IPS DF 4.7 (cell line): Measurements from ENCODE around the gene VSIR.

Experiments
- DNase-seq: peaks from one replicate; pipeline ENCODE4 v3.0.0-alpha.2; 2013; ENCODE audit warnings: low spot score; ENCODE audit errors: extremely low read depth

The VSIR gene

DNA sequence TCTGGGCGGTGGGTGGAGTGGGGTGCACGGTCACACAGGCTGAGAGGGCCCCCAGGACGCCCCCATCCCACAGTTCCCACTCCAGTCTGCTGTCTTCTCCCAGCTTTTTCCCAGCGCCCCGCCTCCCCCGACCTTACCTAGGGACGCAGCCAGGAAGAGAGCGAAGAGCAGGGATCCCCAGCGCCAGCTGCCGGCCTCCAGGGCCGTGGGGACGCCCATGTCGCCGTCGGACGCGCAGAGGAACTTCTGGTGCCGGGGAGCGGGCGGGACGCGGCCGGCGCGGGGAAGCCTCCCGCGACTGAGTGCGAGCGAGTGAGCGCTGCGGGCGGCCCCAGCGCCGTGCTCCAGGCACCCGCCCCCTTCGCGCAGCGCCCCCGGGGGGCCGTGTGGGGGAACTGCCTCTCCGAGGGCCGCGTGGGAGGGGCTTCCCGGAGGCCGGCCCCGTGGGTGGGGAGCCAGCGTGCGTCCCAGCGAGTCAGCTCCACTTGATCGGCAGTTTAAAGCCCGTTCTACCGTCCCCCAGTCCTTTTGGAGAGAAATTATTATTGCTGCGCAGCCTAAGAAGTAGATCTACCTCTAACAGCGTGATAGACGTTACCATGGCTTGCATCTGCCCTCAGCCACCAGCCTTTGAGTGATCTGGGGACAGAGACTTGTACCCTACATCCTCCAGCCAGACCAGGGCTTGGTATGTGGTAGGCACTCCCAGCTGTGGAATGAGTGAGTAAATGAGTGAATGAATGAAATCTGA, at the start of gene VSIR:
TSS of gene VSIR (minus strand) at position 300 of the 751 bp plus-strand sequence. CDS start at position 219, 81 bp downstream.
- DNase-seq: no peak

DNA sequence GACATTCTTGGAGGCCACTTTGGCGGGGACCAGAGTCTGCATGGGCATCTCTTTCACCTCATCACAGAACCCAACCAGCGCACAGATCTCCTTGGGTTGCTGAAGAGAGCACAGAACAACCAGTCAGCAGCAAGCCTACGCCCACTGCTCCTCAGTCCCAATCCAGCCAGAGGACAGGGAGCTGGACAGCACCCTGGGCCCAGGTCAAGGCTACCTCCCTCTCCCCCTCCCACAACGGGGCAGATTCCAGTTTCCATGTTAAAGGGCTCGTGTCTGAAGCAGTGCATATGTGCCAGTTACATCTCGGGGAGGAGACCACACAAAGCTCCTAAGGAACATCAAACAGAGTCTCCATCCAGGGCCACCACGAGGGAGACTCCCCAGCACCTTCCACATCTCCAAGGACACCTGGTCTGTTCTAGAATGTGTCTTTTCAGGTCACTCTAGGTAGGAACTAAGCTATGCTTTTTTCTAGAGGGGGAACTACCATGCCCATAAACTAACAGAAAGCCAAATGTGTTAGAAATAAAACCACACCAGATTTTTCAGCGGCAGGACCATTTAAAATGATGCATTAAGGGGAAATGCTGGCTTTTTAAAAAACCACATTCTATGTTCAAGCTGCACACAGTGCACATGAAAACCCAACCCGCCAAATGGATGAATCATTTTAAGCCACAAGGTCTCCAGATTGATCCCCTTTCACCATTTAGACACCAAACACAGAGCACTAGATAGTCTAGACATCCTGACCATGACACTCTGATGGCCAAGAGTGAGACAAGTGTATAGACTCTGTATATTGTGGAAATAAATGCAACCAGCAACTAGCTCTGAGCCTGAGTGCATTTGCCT, 48.8 kb upstream of the VSIR start:
- DNase-seq: no peak

DNA sequence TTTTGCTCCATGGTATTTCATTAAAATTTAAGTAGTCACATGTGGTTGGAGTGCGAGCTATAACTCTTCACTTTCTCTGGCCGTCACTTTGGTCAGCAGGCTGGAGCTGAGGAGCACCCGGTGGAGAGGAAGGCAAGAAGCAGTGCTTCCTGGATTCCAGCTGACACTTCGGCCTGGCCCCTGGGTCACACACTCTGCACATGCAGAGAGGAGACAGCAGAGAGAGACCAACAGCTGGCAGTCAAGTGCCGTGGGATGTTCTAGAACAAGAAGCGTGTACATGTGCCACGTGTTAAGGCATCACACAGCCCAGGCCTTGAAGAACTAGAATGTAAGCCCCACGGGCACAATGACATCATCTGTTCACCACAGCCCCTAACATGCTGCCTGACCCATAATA, 47.6 kb upstream of the VSIR start:
- no peak for DNase-seq

DNA sequence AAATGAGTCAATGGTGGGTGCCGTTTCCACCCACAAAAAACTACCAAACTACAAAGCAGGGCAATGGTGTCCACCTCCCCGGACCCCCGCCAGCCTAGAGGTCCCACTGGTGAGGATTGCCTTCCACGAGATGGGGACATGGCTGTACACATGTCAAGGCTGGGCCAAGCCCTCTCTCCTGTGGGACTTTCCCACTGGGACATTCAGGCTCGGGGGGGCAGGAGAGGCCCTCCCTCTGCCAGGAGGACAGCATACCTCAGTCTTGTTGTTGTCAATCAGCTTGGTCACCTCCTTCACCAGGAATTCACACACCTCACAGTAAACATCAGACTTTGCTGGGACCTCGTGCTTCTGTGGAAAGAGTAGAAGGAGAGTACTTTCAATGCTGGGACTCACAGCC, 46.7 kb upstream of the VSIR start:
- no peak for DNase-seq

DNA sequence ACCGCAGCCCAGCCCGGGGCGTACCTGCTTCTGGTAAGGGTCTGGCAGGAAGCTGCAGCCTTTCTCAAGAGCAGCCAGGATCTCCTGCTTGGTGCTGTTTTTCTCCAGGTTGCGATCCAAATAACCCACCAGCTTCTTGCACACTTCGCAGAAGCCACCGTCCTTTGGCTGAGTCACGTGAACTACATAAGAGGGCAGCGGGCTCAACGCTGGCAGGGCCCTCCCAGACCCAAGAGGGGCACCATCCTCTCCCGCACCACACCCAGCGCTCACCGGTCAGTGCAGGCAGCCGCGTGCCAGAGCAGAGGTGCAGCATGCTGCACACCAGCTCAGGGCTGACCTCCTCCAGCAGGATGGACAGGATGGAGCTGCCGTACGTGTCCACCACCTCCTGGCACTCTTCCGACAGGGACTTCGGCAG, 46.1 kb upstream of the VSIR start:
- DNase-seq: no peak

DNA sequence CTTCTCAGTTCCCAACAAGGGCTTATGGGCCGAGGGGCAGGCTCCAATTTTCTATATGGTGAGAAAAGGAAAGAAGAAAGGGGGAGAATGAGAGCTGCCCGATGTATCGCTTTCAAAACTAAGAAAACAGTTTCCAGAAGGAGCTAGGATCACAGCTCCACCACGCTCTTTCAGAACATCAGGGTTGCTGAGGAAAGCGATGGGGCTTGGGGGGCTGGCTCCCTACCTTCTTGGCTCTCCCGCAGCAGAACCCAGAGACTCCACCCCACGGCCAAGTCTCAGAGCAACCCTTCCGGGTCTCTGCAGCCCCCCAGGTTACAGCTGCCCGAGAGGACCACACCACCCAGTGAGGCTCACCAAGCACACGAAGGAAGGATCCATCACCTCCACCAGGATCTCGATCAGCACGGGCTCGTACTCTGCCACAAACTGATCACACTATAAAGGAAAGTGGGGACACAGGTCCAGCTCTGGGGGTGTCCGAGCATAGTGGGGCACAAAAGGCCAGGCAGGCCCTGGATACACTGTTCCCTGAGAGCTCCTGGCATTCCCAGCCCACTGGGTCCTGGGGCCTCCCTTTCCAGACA, 45.4 kb upstream of the VSIR start:
- DNase-seq: no peak

DNA sequence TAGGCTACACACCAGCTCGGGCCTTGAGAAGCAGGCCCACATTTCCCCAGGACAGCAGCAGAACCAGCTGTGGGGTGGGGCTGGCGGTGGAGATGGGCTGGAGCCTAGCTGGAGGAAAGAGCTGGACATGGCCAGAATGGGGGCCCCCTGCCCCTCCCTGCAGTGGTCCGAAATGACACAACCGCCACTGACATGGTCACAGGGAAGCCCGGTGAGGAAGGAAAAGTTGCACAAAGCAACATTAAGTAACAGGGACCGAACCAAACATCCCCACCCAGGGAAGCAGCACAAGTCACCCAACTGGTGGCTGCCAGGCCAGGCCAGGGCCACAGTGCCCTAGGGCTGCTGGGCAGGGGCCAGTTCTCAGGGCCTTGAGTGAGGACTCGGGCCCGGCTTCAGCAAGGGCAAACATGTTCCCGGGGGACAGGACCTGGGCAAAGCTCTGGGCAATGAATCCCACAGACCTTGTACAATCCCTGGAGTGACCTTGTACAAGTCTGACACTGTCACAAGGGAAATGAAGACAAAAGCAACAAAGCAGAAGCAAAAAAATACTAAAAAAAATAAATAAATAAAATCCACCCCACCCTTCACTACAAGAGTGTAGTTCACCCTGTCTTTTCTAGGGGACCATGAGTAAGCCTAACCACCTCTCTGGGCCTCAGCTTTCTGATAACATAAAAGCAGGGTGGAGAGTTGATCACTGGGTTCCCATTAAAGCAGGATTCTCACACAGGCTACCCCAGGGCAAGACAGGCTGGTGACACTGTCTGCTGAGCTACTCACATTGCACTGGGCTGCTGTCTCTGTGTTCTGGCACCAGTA, 44.7 kb upstream of the VSIR start:
- no peak for DNase-seq

DNA sequence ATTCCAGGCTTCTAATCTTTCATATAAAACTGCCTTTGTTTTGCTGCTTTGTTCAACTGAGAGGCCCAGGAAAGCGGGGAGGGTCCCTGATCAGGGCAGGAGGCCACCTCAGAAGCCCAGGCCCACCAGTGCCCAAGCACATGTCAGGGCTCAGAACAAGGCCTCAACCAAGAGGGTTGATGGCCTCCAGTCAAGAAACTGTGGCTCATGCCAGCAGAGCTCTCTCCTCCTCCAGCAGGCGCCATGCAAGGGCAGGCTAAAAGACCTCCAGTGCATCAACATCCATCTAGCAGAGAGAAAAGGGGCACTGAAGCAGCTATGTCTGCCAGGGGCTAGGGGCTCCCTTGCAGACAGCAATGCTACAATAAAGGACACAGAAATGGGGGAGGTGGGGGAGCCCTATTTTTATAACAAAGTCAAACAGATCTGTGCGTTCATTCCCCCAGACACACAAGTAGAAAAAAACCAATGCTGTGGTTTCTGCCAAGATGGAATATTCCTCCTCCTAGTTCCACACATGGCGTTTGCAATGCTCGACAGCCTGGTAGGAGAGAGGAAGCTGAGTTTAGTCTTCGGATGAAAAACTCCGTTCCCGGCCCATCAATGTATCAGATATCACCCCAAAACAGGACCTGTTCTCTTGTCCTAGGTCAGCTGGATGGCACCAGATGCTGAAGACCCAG, 43.8 kb upstream of the VSIR start:
- DNase-seq: no peak

DNA sequence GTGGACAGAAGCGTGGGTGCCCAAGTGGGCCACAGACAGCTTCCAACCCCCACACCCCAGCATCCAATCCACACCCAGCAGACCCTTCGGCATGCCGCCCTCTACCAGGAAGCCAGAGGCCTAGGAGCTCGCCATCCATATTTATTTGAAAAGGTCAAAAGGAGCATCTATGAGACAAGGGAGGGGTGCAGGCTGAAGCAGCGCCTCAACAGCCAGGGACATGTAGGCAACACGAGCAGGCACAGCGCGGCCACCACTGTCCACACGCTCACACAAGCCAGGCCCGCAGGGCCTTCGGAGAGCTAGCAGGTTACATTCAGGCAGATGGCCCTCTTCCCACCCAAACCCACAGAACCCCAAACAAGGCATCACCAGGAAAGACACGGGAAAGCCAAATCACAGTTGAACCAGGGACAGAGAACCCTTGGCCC, 43.1 kb upstream of the VSIR start:
- DNase-seq: no peak

DNA sequence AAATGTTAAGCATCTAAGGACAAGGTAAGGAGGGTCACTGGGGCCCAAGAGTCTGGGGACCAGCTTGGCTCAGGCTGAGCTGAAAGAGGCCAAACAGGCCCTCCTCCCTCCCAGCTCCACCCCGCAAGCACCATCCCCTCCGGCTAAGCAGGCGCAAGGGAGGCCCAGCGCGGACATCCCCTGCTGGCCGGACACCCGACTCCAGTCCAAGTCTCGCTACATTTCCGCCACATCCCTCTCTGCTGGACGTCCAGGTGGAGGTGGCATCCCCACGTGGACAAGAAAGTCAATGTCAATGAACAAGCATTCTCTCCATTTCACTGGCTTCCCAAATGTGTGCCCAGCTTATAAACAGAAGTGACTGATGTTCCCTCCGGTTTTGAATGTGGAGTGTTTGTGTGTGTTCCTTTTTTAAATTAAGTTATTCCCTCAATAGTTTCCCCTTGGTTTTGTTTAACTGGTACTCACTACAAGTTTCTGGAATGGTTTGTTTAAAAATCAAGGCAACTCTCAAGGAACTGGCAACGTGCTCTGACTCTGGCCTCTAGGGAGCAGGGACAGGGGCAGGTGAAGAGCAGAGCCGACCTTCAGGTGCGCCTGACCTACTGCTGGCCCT, 42.3 kb upstream of the VSIR start:
- DNase-seq: no peak

DNA sequence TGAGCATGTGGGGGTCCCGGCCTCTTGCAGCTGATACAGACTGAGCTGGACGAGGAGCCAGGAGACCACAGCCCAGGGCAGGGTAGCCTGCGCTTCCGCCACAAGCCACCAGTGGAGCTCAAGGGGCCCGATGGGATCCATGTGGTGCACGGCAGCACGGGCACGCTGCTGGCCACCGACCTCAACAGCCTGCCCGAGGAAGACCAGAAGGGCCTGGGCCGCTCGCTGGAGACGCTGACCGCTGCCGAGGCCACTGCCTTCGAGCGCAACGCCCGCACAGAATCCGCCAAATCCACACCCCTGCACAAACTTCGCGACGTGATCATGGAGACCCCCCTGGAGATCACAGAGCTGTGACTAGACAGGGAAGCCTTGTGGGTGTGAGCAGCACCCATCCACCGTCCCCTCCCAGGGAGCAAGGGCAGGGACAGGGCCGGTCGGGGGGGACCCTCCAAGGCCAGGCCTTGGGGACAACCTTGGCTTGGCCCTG, 41.6 kb upstream of the VSIR start:
- no peak for DNase-seq

DNA sequence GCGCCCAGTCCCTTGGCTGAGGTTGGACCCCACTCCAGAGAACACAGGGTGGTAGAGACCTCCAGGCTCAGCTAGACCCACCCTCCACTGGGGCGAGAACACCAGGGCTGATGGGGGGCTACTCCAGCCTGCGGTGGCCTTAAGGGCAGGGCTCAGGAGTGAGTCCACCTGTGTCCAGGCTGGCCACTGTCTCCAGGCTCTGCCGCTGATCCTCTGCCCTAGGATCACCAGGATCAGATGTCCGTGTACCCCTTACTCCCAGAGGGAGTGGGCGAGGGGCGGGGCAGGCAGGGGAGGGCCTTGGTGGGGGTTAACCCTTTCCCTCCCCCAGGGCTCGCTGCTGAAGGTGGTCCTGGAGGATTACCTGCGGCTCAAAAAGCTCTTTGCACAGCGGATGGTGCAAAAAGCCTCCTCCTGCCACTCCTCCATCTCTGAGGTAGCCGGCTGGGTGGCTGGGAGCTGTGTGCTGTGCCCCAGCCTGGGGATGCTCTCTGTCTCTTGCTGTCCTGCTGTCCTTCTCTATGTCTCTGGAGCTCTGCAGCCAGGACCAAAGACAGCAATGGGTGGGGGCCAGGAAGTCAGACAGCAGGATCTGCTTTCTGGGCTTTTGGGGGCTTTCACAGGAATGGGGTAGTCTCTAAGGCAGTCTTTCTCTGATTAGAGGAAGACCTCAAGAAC, 39.7 kb upstream of the VSIR start:
- DNase-seq: no peak

DNA sequence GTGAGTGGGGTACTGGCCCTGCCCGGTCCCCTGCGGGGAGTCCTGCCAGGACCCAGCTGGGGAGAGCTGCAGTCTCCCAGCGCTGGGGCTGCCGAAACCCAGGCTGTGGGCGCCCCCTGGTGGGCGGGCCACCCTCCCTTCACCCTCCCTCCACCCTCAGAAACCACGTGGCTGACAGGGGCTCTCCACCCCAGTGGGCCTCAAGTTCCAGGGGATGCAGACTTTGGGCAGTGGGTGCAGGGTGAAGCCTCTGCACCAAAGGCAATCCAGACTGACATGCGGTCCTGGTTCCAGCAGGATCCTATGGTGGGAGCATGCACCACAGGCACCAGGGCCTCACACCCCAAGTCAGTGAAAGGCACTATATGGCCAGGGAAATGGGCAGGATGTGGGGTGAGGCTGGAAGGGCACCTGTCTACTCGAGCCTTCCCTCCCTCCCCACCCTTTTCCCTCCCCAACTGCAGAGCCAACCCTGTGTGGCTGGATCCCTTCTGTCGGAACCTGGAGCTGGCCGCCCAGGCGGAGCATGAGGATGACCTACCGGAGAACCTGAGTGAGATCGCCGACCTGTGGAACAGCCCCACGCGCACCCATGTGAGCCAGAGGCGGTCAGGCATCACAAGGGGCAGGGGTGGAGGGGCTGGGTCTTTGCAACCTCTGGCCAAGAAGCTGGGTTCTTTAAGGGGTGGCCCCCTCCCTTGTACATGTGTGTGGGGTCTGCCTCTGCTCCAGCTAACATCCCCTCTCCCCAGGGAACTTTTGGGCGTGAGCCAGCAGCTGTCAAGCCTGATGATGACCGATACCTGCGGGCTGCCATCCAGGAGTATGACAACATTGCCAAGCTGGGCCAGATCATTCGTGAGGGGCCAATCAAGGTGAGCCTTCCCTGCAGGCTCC, 38.9 kb upstream of the VSIR start:
- no peak for DNase-seq

DNA sequence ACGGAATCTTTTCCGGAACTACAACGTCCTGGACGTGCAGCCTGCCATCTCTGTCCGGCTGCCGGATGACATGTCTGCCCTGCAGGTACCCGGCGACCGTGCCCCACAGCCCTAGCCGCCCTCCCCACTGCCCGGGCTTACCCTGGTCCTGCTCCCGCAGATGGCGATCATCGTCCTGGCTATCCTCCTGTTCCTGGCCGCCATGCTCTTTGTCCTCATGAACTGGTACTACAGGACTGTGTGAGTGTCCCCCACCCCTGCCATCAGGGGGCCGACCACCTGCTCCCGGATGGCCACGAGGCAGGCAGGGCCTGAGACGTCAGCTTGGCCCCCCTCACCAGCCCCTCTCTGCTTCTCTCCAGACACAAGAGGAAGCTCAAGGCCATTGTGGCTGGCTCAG, 38.0 kb upstream of the VSIR start:
- no peak for DNase-seq

DNA sequence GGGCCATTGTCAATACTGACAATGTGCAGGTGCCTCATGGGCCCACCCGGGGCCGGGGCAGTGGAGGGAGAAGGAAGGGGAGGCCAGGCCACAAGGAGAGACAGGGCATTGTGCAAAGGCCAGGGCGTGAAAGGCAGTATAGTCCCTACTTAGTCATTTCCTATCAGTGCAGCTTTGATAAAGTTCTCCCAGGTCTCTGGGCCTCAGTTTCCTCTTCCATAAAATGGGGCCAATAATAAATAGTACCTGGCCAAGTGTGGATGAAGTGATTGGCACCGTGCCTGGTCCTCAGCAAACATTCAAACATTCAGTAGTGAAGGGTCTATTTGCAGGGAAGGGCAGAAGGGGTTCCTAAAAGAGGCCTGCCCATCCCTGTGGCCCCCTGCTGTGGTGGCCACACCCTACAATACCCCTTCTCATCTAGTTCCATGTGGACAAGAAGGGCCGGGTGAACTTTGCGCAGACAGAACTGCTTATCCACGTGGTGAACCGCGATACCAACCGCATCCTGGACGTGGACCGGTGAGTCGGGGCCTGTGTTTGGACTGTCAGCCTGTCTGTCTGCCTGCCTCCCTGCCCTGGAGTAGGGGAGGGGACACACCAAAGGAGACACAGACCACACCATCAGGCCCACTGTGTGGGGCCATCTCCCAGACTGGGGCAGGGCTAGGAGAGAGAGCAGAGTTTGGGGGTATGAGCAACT, 36.9 kb upstream of the VSIR start:
- DNase-seq: no peak

DNA sequence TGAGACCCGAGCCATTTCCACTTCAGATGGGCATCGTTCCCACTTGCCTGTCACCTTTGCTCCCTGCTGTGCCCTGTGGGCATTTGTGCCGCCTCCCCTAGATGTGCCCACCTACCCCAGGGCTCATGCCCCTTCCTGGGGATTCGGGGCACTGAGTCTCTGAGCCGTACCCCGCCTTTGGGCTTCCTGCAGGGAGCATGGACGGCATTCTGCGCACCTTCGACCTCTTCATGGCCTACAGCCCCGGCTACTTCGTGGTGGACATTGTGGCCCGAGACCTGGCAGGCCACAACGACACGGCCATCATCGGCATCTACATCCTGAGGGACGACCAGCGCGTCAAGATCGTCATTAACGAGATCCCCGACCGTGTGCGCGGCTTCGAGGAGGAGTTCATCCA, 36.3 kb upstream of the VSIR start:
- no peak for DNase-seq

DNA sequence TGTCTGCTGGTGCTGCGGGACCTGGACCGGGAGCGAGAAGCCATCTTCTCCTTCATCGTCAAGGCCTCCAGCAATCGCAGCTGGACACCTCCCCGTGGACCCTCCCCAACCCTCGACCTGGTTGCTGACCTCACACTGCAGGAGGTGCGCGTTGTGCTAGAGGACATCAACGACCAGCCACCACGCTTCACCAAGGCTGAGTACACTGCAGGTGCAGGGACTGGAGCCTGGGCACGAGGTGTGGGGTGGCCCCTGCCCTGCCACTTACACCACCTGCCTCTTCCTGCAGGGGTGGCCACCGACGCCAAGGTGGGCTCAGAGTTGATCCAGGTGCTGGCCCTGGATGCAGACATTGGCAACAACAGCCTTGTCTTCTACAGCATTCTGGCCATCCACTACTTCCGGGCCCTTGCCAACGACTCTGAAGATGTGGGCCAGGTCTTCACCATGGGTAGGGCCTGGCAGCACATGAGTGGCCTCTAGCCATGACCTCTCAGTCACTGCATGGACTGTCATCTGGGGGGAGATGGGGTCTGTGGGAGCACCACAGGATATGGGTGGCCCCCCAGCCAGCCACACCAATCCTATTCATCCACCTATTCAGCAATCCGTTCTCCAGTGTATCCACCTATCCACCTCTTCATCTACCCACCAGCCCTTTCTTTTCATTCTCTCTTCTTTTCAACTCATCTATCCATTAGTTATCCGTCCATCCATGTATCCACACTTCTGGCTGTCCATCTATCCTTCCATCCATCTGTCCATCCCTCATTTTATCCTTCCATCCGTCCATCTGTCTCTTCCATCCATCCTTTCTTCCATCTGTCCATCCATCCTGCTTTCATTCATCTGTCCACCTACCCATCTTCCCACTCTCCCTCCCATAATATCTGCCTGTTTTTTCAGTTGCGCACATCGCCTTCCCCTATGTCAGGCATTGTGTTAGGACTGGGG, 34.5 kb upstream of the VSIR start:
- no peak for DNase-seq
